HepG2 (cell line): ENCODE measurements around the gene TSR1.

Experiments used
- CTCF ChIP-seq: sonication (generic); formaldehyde crosslinking; IDR thresholded peaks from 2 replicates; pipeline ENCODE4 v1.5.0; 2020; ENCODE audit warnings: mild to moderate bottlenecking, missing genetic modification reagents, moderate library complexity
- DMAP1 ChIP-seq: IDR thresholded peaks from 2 replicates; pipeline ENCODE4 v1.6.1; 2016
- FOXP1 ChIP-seq, 2 experiments: fragments of 450-650 bp in 1 of 2; IDR thresholded peaks; 2 replicates each; pipeline ENCODE4 v1.6.1; 2017 to 2018; ENCODE audit warnings: antibody characterized with exemption in 1 of 2
- HCFC1 ChIP-seq: fragments of 150-350 bp; IDR thresholded peaks from 2 replicates; pipeline ENCODE4 v1.6.1; 2014; ENCODE audit warnings: low read depth, low read length
- PCBP2 ChIP-seq: fragments of 200-400 bp; formaldehyde crosslinking; optimal IDR thresholded peaks from 2 replicates; pipeline ENCODE3; 2018; ENCODE audit warnings: low read length, low read depth; ENCODE audit not compliant: poor library complexity, severe bottlenecking
- POLR2AphosphoS5 ChIP-seq: IDR thresholded peaks from 2 replicates; pipeline ENCODE4 v1.6.1; 2012; ENCODE audit warnings: low read depth, low read length
- SNRNP70 ChIP-seq: fragments of 200-400 bp; formaldehyde crosslinking; IDR thresholded peaks from 2 replicates; pipeline ENCODE4 v1.6.1; 2017; ENCODE audit warnings: mild to moderate bottlenecking, low read depth, low read length, moderate library complexity
- SRSF4 ChIP-seq: fragments of 200-400 bp; formaldehyde crosslinking; IDR thresholded peaks from one replicate; pipeline ENCODE4 v1.6.1; 2018; ENCODE audit warnings: mild to moderate bottlenecking, low read depth, low read length, moderate library complexity; ENCODE audit not compliant: poor library complexity, severe bottlenecking
- TCF7L2 ChIP-seq: IDR thresholded peaks from 2 replicates; pipeline ENCODE4 v1.6.1; 2011; ENCODE audit warnings: mild to moderate bottlenecking, low read depth, low read length, moderate library complexity
- TOE1 ChIP-seq: sonication (generic); formaldehyde crosslinking; IDR thresholded peaks from 2 replicates; pipeline ENCODE4 v1.4.0; 2020; ENCODE audit warnings: mild to moderate bottlenecking, missing genetic modification reagents
- ZBTB33 ChIP-seq: sonication (generic); formaldehyde crosslinking; IDR thresholded peaks from 2 replicates; pipeline ENCODE4 v1.4.0; 2020; ENCODE audit warnings: missing genetic modification reagents
- ZNF557 ChIP-seq: sonication (generic); formaldehyde crosslinking; IDR thresholded peaks from 2 replicates; pipeline ENCODE4 v1.4.0; 2020; ENCODE audit warnings: missing genetic modification reagents

- TF ChIP-seq CTCF (CRISPR knock-in tag): peak; percentile 42
- TF ChIP-seq FOXP1 (IDR thresholded peaks at IDR 0.05): no peak
- no peak for TF ChIP-seq FOXP1 (CRISPR knock-in tag; IDR thresholded peaks at IDR 0.05)
- no peak for TF ChIP-seq HCFC1
- TF ChIP-seq ZBTB33 (CRISPR knock-in tag): no peak
- no peak for TF ChIP-seq PCBP2
- no peak for TF ChIP-seq POLR2AphosphoS5
- no peak for TF ChIP-seq DMAP1
- no peak for TF ChIP-seq SRSF4
- no peak for TF ChIP-seq TOE1
- TF ChIP-seq TCF7L2: no peak
- no peak for TF ChIP-seq ZNF557
- TF ChIP-seq SNRNP70: no peak
Observed at GRCh38 chr17:2282297-2282873, 53.9 kb downstream of the TSR1 start.
